ENCODE results near the gene DAPK3.
"Not testable (repeated sequence)": the region's sequence is repeated elsewhere in the genome, so short reads cannot be mapped to it uniquely, and the experiment has no call there.

Gene DAPK3

GRCh38 chr19:4000798-4001197 is 29.9 kb upstream of the DAPK3 start:
- not testable (repeated sequence) for DNase-seq

DNA sequence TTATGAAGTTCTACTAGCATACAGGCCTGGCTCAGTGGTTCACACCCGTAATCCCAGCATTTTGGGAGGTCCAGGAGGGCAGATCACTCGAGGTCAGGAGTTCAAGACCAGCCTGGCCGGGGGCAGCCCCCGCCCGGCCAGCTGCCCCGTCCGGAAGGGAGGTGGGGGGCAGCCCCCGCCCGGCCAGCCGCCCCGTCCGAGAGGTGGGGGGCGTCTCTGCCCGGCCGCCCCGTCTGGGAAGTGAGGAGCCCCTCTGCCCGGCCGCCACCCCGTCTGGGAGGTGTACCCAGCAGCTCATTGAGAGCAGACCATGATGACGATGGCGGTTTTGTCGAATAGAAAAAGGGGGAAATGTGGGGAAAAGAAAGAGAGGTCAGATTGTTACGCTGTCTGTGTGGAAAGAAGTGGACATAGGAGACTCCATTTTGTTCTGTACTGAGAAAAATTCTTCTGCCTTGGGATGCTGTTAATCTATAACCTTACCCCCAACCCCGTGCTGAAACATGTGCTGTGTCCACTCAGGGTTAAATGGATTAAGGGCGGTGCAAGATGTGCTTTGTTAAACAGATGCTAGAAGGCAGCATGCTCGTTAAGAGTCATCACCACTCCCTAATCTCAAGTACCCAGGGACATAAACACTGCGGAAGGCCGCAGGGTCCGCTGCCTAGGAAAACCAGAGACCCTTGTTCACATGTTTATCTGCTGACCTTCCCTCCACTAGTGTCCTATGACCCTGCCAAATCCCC is 27.9 kb upstream of the DAPK3 start:
- not testable (repeated sequence) for DNase-seq

DNA sequence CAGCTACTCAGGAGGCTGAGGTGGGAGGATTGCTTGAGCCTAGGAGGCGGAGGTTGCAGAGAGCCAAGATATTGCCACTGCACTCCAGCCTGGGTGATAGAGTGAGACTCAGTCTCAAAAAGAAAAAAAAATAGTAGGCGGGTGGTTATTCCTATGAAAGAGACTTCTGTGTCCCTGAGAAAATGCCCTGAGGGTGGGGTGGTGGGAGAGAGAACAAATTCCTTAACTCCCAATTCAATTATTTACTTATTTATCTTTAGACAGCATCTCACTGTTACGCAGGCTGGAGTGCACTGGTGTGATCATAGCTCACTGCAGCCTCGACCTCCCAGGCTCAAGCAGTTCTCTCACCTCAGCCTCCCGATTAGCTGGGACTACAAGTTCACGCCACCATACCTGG is 24.7 kb upstream of the DAPK3 start:
- no peak for DNase-seq

- no peak for DNase-seq
Observed at GRCh38 chr19:3990815-3991117, 19.9 kb upstream of the DAPK3 start.

GRCh38 chr19:3987619-3988371 is 16.9 kb upstream of the DAPK3 start:
- DNase-seq, result peak; percentile 96

DNA sequence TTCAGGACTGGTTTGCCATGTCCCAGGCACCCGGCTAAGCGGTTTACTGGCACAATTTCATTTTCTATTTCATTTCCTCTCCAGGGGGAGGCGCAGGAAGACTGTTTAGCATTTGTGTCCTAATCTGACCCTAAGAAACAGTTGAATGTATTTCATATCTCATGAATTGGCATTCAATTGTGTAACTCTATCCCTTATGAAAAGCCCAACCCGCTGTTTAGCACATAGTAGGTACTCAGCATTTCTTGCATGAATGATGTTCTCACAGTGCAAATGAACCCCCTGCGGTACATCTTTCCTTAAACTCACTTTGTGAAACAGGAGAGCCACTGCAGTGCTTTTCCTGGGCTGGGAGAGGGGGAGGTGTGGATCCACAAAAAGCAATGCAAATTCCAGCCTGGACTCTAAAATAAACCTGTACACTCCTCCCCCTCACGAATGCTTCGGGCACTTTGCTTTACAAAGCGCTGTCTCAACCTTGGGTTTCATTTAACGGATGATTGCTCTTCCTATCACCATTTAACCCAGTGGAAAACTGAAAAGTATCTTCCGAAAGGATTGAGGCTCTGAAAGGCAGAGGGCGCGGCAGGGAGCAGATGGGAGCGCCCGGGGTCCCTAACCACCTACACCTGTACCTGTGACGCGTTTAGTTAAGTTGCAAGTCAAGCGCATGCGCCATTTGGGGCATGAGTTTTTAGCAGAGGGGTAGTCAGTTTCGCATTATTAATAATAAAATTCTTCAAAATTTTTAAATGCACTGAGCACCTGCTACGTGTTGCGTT is 15.6 kb upstream of the DAPK3 start:
- DNase-seq, result peak; percentile 95

GRCh38 chr19:3985643-3986259 is 14.9 kb upstream of the DAPK3 start:
- no peak for DNase-seq

GRCh38 chr19:3984908-3985642 is 14.2 kb upstream of the DAPK3 start, which contains the start of gene EEF2:
Gene EEF2 (minus strand): TSS chr19:3985463. CDS start chr19:3985380, 83 bp downstream.
- peak; percentile 95 for DNase-seq

DNA sequence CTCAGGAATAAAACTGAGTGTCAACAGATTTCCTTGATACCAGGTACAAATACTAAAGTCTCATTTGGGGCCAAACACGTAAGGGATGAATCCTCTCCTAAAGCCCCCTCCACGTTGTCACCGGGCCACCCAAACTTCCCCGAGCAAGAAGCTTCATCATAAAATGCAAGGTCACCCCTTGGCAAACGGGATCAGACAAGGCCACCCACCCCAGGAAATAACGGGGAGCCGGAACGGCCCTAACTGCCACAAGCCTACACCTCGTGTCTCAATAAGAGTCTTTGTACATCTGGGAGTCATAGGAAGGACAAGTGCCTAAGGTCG is 13.6 kb upstream of the DAPK3 start:
- no peak for DNase-seq

DNA sequence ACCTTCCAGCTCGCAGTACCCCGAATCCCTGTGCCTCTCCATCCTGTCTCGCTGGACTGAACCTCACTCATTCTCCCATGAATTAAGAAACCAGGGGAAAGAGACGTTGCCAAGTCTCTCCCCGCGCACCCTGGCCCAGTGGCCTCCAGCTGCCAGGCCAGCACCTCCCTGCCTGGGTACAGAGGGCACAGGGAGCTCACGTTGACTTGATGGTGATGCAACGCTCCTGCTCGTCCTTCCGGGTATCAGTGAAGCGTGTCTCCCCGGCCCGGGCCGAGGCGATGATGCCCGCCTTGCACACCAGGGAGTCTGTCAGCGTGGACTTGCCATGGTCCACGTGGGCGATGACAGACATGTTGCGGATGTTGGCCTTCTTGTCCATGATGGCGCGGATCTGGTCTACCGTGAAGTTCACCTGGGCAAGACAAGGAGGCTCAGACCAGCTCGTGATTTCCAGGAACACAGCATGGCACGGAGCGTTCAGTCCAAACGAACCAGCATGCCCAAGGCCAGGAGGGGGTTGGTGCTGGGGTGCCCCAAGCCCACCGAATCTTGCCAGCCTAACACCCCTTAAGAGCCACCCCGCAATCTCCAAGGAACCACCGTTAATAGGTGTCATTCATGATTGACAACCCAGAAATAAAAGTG is 13.2 kb upstream of the DAPK3 start:
- no peak for DNase-seq

GRCh38 chr19:3983542-3983914 is 12.6 kb upstream of the DAPK3 start:
- no peak for DNase-seq

DNA sequence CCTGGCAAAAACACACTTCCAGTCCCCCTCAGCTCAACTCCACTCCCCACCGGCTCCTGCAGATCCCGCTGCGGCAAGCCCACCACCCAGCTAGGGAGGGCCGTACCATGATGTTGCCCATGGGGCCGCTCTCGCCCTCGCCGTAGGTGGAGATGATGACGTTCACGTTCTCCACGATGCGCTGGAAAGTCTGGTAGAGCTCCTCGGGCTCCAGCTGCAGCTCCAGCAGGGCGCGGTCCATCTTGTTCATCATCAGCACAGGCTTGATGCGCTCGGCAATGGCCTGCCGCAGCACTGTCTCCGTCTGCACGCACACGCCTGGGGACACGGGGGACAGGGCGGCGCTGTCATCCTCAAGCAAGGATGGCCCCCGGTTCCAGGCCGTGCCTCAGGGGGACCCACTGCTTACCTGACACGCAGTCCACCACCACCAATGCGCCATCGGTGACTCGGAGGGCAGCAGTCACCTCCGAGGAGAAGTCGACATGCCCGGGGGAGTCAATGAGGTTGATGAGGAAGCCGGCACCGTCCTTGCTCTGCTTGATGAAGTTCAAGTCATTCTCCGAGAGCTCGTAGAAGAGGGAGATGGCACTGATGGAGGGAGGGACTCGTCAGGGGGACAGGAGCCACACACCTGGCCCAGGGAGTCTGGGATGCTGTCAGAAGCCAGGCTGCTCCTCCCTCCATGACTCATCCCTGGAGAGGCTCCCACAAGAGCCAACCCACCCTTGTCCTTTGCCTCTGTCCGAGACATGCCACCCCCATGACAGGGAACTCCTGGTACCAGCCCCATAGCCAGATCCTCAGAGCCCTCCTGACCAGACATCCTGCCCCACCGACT is 12.0 kb upstream of the DAPK3 start:
- DNase-seq, result no peak

DNA sequence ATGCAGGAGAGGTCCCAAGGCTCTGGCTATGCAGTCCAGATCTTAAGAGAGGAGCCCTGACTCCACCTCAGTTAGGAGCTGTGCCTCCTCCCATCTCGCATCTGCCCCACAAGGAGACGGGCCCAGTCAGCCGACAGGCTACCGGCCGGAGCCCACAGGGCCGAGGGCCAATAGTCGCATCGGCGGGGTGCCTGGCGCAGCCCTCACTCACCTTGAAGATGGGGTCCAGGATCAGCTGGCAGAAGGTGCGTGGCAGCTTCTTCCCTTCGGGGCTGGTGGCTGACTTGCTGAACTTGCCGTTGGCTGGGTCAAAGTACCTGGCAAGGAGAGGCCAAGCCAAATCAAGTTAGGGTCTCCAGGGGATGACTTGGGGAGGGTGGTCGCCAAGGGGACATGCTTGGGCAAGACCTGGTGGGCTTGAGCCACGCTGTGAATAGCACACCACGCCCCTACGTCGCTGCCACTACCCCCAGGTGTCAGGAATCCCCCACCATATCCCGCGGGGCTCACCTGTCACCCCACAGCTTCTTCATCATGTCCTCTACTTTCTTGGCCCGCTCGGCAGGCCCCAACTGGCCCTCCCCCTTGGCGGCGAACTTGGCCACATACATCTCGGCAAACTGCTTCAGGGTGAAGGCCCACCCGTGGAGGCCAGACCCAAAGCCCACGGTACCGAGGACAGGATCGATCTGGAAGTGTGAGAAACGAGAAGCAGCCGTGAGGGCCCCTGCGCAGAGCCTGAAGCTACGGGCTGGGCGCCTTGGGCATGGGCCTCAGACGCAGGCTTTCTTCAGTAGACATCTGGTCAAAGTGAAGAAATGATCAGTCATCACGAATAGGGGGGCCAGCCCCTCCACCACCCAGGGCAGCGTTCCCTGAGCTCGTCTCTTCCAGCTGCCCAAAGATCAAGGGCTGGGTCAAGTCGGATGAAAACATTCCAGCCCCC is 11.1 kb upstream of the DAPK3 start:
- no peak for DNase-seq

DNA sequence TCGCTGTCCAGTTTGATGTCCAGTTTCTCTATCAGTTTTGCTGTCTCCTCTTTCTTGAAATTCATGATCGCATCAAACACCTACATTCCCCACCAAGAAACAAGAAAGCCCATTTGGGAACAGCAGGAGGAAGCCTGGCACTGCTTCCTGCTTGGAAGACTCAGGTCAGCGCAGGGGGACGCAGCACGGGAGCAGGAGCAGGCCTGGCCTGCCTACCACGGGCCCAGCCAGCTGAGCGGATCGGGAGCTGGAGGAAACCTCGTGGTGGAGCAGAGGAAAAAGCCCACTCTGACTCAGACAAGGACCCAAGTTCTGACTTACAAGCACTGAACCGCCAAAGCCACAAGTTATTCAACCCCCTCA is 10.5 kb upstream of the DAPK3 start:
- DNase-seq, result no peak

DNA sequence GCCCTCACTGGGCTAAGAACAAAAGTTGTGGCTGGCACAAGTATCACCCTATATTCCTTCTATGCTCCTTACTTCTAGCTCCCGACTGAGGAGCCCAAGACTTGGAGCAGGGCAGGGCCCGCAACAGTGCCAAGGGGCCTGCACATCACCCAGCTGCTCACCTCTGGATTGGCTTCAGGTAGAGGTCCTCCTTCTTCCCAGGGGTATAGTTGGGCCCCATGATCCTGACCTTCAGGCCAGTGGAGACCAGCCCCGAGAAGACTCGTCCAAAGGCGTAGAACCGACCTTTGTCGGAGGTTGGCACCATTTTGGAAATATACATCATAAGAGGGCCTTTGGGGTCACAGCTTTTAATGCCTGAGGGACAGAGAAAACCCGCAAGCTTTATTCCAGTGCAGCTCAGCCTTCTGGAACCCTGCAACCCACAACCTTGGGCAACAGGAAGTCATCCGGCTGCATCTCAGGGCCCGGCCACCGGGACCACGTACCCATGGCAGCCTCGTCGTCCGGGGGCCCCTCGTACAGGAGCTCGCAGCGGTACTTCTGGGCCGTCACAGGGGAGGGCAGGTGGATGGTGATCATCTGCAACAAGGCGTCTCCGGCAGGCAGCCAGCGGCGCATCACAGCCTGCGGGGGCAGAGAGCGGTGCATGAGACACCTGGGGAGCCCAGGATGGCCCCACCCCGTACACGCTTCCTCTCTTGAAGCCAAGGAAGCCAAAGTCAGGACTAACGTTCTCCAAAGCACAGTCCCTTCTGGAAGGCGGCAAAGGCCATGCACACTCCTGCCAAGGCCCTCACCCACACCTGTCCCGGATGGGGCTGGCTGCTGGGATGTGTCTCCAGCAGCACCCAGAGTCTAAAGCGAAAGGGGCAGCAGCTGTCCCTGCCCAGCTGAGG is 9.7 kb upstream of the DAPK3 start:
- DNase-seq, result no peak

DNA sequence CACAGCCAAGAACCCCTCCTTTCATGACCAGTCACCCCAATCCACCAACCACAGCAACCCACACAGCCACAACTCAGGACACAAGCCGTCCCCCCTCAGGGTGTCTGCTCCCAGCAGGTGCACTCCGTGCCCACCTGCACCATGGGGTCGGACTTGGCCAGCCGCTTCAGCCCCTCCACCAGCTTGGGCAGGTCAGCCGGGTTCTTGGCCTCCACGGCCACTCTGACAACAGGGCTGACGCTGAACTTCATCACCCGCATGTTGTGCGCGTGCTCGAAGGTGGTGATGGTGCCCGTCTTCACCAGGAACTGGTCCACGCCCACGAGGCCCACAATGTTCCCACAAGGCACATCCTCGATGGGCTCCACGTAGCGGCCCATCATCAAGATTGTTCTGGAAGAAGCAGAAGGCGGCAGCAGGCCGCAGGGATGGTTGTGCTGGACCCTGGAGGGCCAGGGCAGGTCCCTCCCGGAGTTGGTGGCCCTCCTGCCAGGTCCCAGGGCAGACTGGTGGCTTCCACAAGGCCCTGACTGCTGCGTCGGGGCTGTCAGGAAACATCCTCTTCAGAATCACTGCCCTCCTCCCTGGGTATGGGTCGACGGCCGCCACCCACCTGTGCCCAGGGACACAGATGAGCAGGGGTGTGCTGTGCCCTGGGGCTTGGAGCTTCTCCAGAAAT is 8.9 kb upstream of the DAPK3 start:
- DNase-seq, result no peak

DNA sequence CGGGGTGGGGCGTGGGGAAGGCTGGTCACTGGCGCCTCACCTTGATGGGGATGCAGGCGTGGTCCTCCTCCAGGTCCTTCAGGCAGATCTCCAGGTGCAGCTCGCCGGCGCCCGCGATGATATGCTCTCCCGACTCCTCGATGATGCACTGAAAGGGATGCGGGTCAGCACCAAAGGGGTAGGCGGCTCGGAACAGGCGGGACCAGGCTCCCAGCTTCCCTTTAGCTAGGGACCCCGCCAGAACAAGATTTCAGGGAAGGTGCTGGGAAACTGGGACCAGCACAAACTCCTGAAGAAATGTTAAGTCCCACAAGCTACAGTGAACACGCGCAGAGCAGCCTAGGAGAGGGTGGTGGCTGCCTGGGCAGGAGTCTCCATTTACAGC is 8.4 kb upstream of the DAPK3 start:
- no peak for DNase-seq

- no peak for DNase-seq
Observed at GRCh38 chr19:3978145-3978544, 7.2 kb upstream of the DAPK3 start.
